Peyer's patch (tissue), 4 donors: ENCODE data around the gene ABR.

ENCODE experiments used
- CTCF ChIP-seq, 6 experiments: fragments of 450-650 bp in 4 of 6; fragments of 200-600 bp in 2 of 6; sonication (generic) in 1 of 6; IDR thresholded peaks; one replicate each; pipeline ENCODE4 v1.5.1; 2017 to 2019; ENCODE audit warnings: antibody characterized with exemption in 6 of 6, mild to moderate bottlenecking in 3 of 6, moderate library complexity in 1 of 6
- POLR2A ChIP-seq, 2 donors: fragments of 450-650 bp; IDR thresholded peaks; one replicate each; pipeline ENCODE4 v1.5.1; 2017; ENCODE audit warnings: antibody characterized with exemption in 2 of 2, mild to moderate bottlenecking in 2 of 2, moderate library complexity in 2 of 2

GRCh38 chr17:1192911-1193699, 13.3 kb upstream of the ABR start:
- TF ChIP-seq CTCF (IDR thresholded peaks at IDR 0.05) (no peak), POLR2A (IDR thresholded peaks at IDR 0.05) (no peak)
